Neural progenitor cell (in vitro differentiated cells): Measurements from ENCODE around the gene AIF1L.

ENCODE experiments used
- CTCF ChIP-seq: fragments of 200-600 bp; sonication (generic); IDR thresholded peaks from 2 replicates; pipeline ENCODE4 v1.5.1; 2017; ENCODE audit warnings: antibody characterized with exemption, mild to moderate bottlenecking
- EZH2 ChIP-seq: fragments of 200-600 bp; sonication (generic); IDR thresholded peaks from 2 replicates; pipeline ENCODE4 v1.6.1; 2017; ENCODE audit warnings: antibody characterized with exemption, mild to moderate bottlenecking, moderate library complexity
- EZH2phosphoT487 ChIP-seq: fragments of 200-600 bp; sonication (generic); IDR thresholded peaks from 2 replicates; pipeline ENCODE4 v1.6.1; 2017; ENCODE audit warnings: antibody characterized with exemption

- TF ChIP-seq CTCF: no peak
- no peak for TF ChIP-seq EZH2
- TF ChIP-seq EZH2phosphoT487: no peak
Measured at GRCh38 chr9:131065599-131065998, 30.7 kb upstream of the AIF1L start.
